22Rv1 (cell line): ENCODE results near the gene GMNC.

Experiments used
- ZFX ChIP-seq: fragments of 450-650 bp; IDR thresholded peaks from 2 replicates; pipeline ENCODE4 v1.6.1; 2017; ENCODE audit warnings: antibody characterized with exemption, borderline replicate concordance
- TF ChIP-seq, protein P1 (sequence below): fragments of 450-650 bp; IDR thresholded peaks from 2 replicates; pipeline ENCODE4 v1.5.1; 2017; ENCODE audit warnings: mild to moderate bottlenecking

- TF ChIP-seq, protein P1, sequence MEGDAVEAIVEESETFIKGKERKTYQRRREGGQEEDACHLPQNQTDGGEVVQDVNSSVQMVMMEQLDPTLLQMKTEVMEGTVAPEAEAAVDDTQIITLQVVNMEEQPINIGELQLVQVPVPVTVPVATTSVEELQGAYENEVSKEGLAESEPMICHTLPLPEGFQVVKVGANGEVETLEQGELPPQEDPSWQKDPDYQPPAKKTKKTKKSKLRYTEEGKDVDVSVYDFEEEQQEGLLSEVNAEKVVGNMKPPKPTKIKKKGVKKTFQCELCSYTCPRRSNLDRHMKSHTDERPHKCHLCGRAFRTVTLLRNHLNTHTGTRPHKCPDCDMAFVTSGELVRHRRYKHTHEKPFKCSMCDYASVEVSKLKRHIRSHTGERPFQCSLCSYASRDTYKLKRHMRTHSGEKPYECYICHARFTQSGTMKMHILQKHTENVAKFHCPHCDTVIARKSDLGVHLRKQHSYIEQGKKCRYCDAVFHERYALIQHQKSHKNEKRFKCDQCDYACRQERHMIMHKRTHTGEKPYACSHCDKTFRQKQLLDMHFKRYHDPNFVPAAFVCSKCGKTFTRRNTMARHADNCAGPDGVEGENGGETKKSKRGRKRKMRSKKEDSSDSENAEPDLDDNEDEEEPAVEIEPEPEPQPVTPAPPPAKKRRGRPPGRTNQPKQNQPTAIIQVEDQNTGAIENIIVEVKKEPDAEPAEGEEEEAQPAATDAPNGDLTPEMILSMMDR, result no peak
- TF ChIP-seq ZFX, result no peak
Measured at GRCh38 chr3:190870127-190870526, 7.6 kb upstream of the GMNC start.
